ENCODE data around the gene NTF3. TPM values are rescaled to one million over a fixed set of nuclear protein-coding genes. Genes with fewer than 3 reads are reported as not detected.

NTF3 gene
- total RNA-seq, 1 experiment from 2014 or later: not detected

DNA sequence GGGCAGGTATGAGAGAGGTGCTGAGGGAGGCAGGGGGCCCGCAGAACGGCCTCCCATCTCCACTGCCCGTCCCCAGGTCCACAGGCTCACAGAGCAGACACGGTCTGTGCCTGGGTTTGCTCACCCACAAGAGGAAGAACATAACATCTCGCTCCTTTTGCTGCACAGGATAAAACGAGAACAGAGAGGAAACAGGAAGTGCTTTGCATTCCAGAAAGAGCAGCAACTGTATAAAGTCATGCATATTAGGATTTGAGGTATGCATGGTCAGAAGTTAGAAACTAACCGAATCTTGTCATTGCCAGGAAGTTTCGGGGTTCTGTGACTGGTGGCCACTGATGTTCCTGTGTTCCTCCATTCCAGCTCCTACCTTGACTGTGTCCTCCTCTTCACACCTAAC, 25.0 kb downstream of the NTF3 start:
- Histone ChIP-seq H3K9me3 (ENCODE audit: control insufficient read depth in 1 of 2, insufficient read depth in 1 of 2, low read depth in 1 of 2, low read length in 2 of 2) (no peaks in the 10 kb centered on the region), H3K27ac (ENCODE audit: low read depth, low read length) (no peak overlapping the region), H4K20me1 (ENCODE audit: insufficient read depth) (no peaks in the 10 kb centered on the region), H3K9me2 (ENCODE audit: insufficient read depth) (no peaks in the 10 kb centered on the region), H3K27me3 (ENCODE audit: insufficient read depth, low read length) (peaks cover 20% of the 10 kb centered on the region), H2AFZ (ENCODE audit: low read depth, low read length, poor library complexity, severe bottlenecking) (no peak overlapping the region), H3K4me3 (replicated peaks in 1 of 2; ENCODE audit: low read depth in 1 of 2, low read length in 2 of 2) (no peak overlapping the region), H3K4me2 (ENCODE audit: low read length) (0 out of 2 replicates have a peak overlapping the region, but pooled peaks have one; percentile 9), H3K79me2 (ENCODE audit: insufficient read depth, low read length) (no peaks in the 10 kb centered on the region), H3K4me1 (ENCODE audit: control insufficient read depth in 1 of 2, insufficient read depth in 2 of 2, low read length in 2 of 2) (peaks cover 0 to 8% of the 10 kb centered on the region in 2 experiments; a peak in 3 of 4 replicates), H3K36me3 (ENCODE audit: control insufficient read depth in 1 of 2, insufficient read depth in 2 of 2, low read length in 2 of 2) (no peaks in the 10 kb centered on the region), H3K9ac (ENCODE audit: low read length) (no peak overlapping the region)
- no TSS peak for BruUV-seq (replicated peaks)
- POLR2A ChIA-PET: no interaction called here
- ATAC-seq: 0 out of 2 replicates have a peak, but pooled peaks have one; percentile 25
- CTCF ChIA-PET: interaction anchor here (1.5 kb wide), 1 partner anchor 14 kb away, joined by 4 read pairs; no protein-coding TSS in a partner anchor
- no peak for TF ChIP-seq FOSL1 (IDR thresholded peaks at IDR 0.05; ENCODE audit: low read depth)
- no peak for TF ChIP-seq ZBTB33 (IDR thresholded peaks at IDR 0.05; ENCODE audit: extremely low read depth, insufficient replicate concordance, low read length)
- TF ChIP-seq, protein P1, sequence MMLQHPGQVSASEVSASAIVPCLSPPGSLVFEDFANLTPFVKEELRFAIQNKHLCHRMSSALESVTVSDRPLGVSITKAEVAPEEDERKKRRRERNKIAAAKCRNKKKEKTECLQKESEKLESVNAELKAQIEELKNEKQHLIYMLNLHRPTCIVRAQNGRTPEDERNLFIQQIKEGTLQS (IDR thresholded peaks at IDR 0.05): no peak
- TF ChIP-seq SP1 (IDR thresholded peaks at IDR 0.05; ENCODE audit: low read depth): no peak
- TF ChIP-seq CBX3 (IDR thresholded peaks at IDR 0.05; ENCODE audit: low read depth): no peak
- TF ChIP-seq ZFX (IDR thresholded peaks at IDR 0.05): no peak
- TF ChIP-seq EZH2 (IDR thresholded peaks at IDR 0.05): no peak
- no peak for TF ChIP-seq SRF (IDR thresholded peaks at IDR 0.05; ENCODE audit: low read depth)
- no peak for TF ChIP-seq POLR2A (IDR thresholded peaks at IDR 0.05; ENCODE audit: borderline replicate concordance, extremely low read depth, insufficient read depth, insufficient read length)
- TF ChIP-seq EZH2phosphoT487 (IDR thresholded peaks at IDR 0.05; ENCODE audit: borderline replicate concordance): no peak
- no peak for TF ChIP-seq TCF7L2 (IDR thresholded peaks at IDR 0.05; ENCODE audit: borderline replicate concordance, extremely low read depth, insufficient read depth, insufficient read length)
- no peak for TF ChIP-seq YY1 (IDR thresholded peaks at IDR 0.05; ENCODE audit: extremely low read depth, insufficient replicate concordance, low read depth, low read length)
- no peak for TF ChIP-seq SIN3A (IDR thresholded peaks at IDR 0.05; ENCODE audit: low read depth)
- no peak for TF ChIP-seq POLR2AphosphoS5 (IDR thresholded peaks at IDR 0.05; ENCODE audit: low read depth, low read length)
- no peak for TF ChIP-seq ZNF274 (IDR thresholded peaks at IDR 0.05; ENCODE audit: low read depth, low read length)
- TF ChIP-seq, protein P2, sequence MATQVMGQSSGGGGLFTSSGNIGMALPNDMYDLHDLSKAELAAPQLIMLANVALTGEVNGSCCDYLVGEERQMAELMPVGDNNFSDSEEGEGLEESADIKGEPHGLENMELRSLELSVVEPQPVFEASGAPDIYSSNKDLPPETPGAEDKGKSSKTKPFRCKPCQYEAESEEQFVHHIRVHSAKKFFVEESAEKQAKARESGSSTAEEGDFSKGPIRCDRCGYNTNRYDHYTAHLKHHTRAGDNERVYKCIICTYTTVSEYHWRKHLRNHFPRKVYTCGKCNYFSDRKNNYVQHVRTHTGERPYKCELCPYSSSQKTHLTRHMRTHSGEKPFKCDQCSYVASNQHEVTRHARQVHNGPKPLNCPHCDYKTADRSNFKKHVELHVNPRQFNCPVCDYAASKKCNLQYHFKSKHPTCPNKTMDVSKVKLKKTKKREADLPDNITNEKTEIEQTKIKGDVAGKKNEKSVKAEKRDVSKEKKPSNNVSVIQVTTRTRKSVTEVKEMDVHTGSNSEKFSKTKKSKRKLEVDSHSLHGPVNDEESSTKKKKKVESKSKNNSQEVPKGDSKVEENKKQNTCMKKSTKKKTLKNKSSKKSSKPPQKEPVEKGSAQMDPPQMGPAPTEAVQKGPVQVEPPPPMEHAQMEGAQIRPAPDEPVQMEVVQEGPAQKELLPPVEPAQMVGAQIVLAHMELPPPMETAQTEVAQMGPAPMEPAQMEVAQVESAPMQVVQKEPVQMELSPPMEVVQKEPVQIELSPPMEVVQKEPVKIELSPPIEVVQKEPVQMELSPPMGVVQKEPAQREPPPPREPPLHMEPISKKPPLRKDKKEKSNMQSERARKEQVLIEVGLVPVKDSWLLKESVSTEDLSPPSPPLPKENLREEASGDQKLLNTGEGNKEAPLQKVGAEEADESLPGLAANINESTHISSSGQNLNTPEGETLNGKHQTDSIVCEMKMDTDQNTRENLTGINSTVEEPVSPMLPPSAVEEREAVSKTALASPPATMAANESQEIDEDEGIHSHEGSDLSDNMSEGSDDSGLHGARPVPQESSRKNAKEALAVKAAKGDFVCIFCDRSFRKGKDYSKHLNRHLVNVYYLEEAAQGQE (IDR thresholded peaks at IDR 0.05; ENCODE audit: low read depth): no peak
- TF ChIP-seq EGR1 (IDR thresholded peaks at IDR 0.05; ENCODE audit: low read depth): no peak
- TF ChIP-seq, protein P3, sequence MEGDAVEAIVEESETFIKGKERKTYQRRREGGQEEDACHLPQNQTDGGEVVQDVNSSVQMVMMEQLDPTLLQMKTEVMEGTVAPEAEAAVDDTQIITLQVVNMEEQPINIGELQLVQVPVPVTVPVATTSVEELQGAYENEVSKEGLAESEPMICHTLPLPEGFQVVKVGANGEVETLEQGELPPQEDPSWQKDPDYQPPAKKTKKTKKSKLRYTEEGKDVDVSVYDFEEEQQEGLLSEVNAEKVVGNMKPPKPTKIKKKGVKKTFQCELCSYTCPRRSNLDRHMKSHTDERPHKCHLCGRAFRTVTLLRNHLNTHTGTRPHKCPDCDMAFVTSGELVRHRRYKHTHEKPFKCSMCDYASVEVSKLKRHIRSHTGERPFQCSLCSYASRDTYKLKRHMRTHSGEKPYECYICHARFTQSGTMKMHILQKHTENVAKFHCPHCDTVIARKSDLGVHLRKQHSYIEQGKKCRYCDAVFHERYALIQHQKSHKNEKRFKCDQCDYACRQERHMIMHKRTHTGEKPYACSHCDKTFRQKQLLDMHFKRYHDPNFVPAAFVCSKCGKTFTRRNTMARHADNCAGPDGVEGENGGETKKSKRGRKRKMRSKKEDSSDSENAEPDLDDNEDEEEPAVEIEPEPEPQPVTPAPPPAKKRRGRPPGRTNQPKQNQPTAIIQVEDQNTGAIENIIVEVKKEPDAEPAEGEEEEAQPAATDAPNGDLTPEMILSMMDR (IDR thresholded peaks at IDR 0.05 in 2 of 3, conservative IDR thresholded peaks at IDR 0.05 in 1 of 3; ENCODE audit: borderline replicate concordance in 1 of 3, insufficient read depth in 1 of 3, low read depth in 2 of 3, low read length in 2 of 3): no peak
- no peak for TF ChIP-seq CEBPB (IDR thresholded peaks at IDR 0.05; ENCODE audit: low read depth)
- no peak for TF ChIP-seq JUND (IDR thresholded peaks at IDR 0.05)
- intact Hi-C loops (cut with micrococcal nuclease): no loop called here
- DNase-seq (ENCODE audit: low read depth, low spot score): no peak
- RAD21 ChIA-PET (ENCODE audit: low non-redundant PET in 1 of 2, low total read pairs in 2 of 2, uncharacterized antibody in 2 of 2, unreplicated experiment in 2 of 2): no interaction called here
